ENCODE data around the gene MIER2.
"Not testable (repeated sequence)": the region's sequence is repeated elsewhere in the genome, so short reads cannot be mapped to it uniquely, and the experiment has no call there.

MIER2 gene

DNA sequence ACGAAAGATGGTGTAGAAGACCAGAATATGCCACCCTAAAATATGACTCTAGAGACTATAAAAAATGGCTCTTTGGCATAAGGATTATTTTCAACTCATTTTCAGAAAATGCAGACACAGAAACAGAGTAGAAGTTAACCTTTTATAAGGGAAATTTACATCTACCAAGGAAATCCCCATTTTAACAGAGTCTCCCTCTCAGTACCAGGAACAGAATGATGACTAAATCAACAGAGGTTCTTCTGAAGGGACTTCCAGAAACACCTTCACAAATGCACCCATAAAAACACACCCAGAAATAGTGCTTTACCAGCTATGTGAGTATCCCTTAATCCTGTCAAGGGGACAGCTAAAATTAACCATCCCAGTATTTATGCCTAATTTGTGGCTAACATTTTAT is 82.5 kb downstream of the MIER2 start:
- H2AK5ac ChIP-seq (ENCODE audit: low read depth, low read length), result no peak overlapping the region
- no peak overlapping the region for H2BK120ac ChIP-seq (ENCODE audit: low read depth, low read length)
- WGBS, 2 donors (ENCODE audit: extremely low coverage in 2 of 2, insufficient read length in 2 of 2, insufficient replicate concordance in 1 of 2), result no CpG with 5 or more reads among the region's 1 CpG
- no peaks in the 10 kb centered on the region for H3K9me3 ChIP-seq (replicated peaks in 1 of 2; ENCODE audit: control insufficient read depth in 2 of 2, insufficient read depth in 1 of 2, low read depth in 1 of 2, low read length in 2 of 2)
- H3K4me2 ChIP-seq (ENCODE audit: insufficient read depth, low read length, poor library complexity, severe bottlenecking), result no peak overlapping the region
- H3K9ac ChIP-seq (ENCODE audit: low read depth, low read length, poor library complexity), result no peak overlapping the region
- H2BK12ac ChIP-seq (ENCODE audit: low read length), result no peak overlapping the region
- no peak for DNase-seq (ENCODE audit: low spot score)
- H3K27ac ChIP-seq (replicated peaks; ENCODE audit: low read length), result no peak overlapping the region
- no peak overlapping the region for H3K18ac ChIP-seq (ENCODE audit: low read length)
- H3K36me3 ChIP-seq (replicated peaks in 1 of 2; ENCODE audit: control insufficient read depth in 2 of 2, insufficient read depth in 2 of 2, low read length in 2 of 2), result no peaks in the 10 kb centered on the region
- H3K14ac ChIP-seq (ENCODE audit: low read length), result no peak overlapping the region
- no peaks in the 10 kb centered on the region for H3K79me1 ChIP-seq (ENCODE audit: low read depth, low read length)
- no peak overlapping the region for H3K23ac ChIP-seq (ENCODE audit: low read depth, low read length, poor library complexity)
- peaks cover 1% of the 10 kb centered on the region in 2 donors for H3K4me1 ChIP-seq (ENCODE audit: control insufficient read depth in 2 of 2, insufficient read depth in 1 of 2, low read depth in 1 of 2, low read length in 2 of 2)
- H2BK15ac ChIP-seq (ENCODE audit: low read length), result no peak overlapping the region
- no peak overlapping the region for H2BK5ac ChIP-seq (ENCODE audit: low read length)
- no peak overlapping the region for H3K4me3 ChIP-seq (ENCODE audit: low read length in 2 of 2)
- peaks cover 5 to 36% (median 9%) of the 10 kb centered on the region in 3 experiments for H3K27me3 ChIP-seq (ENCODE audit: control insufficient read depth in 3 of 3, insufficient read depth in 3 of 3, low read depth in 1 of 3, low read length in 3 of 3)
- no peak overlapping the region for H4K91ac ChIP-seq (ENCODE audit: low read depth, low read length, poor library complexity)
- no peak overlapping the region for H3K4ac ChIP-seq (ENCODE audit: low read length)
- H2AFZ ChIP-seq (ENCODE audit: low read length), result no peak overlapping the region
- H4K8ac ChIP-seq (ENCODE audit: low read depth, low read length), result no peak overlapping the region

DNA sequence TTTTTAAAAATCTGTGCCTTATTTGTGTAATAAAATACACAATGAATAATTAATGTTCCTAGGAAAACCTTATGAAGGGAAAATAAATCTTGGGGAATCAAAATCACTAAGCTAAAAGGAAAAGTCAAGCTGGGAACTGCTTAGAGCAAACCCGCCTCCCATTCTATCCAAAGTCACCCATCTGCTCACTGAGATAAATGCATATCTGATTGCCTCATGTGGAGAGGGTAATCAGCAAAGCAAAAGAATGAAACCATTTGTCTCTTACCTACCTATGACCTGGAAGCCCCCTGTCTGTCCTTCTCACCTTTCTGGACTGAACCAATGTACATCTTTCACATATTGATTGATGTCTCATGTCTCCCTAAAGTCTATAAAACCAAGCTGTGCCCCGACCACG is 87.8 kb downstream of the MIER2 start:
- not testable (repeated sequence) for H2BK12ac ChIP-seq (ENCODE audit: low read length); H2BK5ac ChIP-seq (ENCODE audit: low read length)

More for the DNA sequence above, 87.8 kb downstream of the MIER2 start:
- H3K4ac ChIP-seq (ENCODE audit: low read length); H2AK5ac ChIP-seq (ENCODE audit: low read depth, low read length); H3K79me1 ChIP-seq (ENCODE audit: low read depth, low read length); H3K23ac ChIP-seq (ENCODE audit: low read depth, low read length, poor library complexity); H3K4me2 ChIP-seq (ENCODE audit: insufficient read depth, low read length, poor library complexity, severe bottlenecking); H3K14ac ChIP-seq (ENCODE audit: low read length); H2BK120ac ChIP-seq (ENCODE audit: low read depth, low read length); DNase-seq (ENCODE audit: low spot score); H3K4me3 ChIP-seq (ENCODE audit: low read length in 2 of 2); H3K9ac ChIP-seq (ENCODE audit: low read depth, low read length, poor library complexity); H3K4me1 ChIP-seq (ENCODE audit: control insufficient read depth in 2 of 2, insufficient read depth in 1 of 2, low read depth in 1 of 2, low read length in 2 of 2); H2AFZ ChIP-seq (ENCODE audit: low read length); H3K36me3 ChIP-seq (replicated peaks in 1 of 2; ENCODE audit: control insufficient read depth in 2 of 2, insufficient read depth in 2 of 2, low read length in 2 of 2); H4K91ac ChIP-seq (ENCODE audit: low read depth, low read length, poor library complexity); H3K27ac ChIP-seq (replicated peaks; ENCODE audit: low read length); H2BK15ac ChIP-seq (ENCODE audit: low read length); H4K8ac ChIP-seq (ENCODE audit: low read depth, low read length); H3K18ac ChIP-seq (ENCODE audit: low read length); H3K27me3 ChIP-seq (ENCODE audit: control insufficient read depth in 3 of 3, insufficient read depth in 3 of 3, low read depth in 1 of 3, low read length in 3 of 3); H3K9me3 ChIP-seq (replicated peaks in 1 of 2; ENCODE audit: control insufficient read depth in 2 of 2, insufficient read depth in 1 of 2, low read depth in 1 of 2, low read length in 2 of 2): not testable (repeated sequence)
- no CpG with 5 or more reads among the region's 3 CpGs for WGBS, 2 donors (ENCODE audit: extremely low coverage in 2 of 2, insufficient read length in 2 of 2, insufficient replicate concordance in 1 of 2)
